Measurements from ENCODE around the gene BIN2.
"Not testable (repeated sequence)": the region's sequence is repeated elsewhere in the genome, so short reads cannot be mapped to it uniquely, and the experiment has no call there.

- not testable (repeated sequence) for TF ChIP-seq CTCF (IDR thresholded peaks at IDR 0.05 in 2 of 3, conservative IDR thresholded peaks at IDR 0.05 in 1 of 3; ENCODE audit: control insufficient read depth in 2 of 3, extremely low read depth in 1 of 3, insufficient read depth in 1 of 3, low read depth in 3 of 3, low read length in 3 of 3); EZH2 (IDR thresholded peaks at IDR 0.05; ENCODE audit: borderline replicate concordance, control insufficient read depth, low read depth, low read length); EP300 (IDR thresholded peaks at IDR 0.05; ENCODE audit: borderline replicate concordance in 1 of 2, control insufficient read depth in 1 of 2, low read depth in 2 of 2, low read length in 2 of 2); SMARCA5 (IDR thresholded peaks at IDR 0.05); RELA (IDR thresholded peaks at IDR 0.05; ENCODE audit: borderline replicate concordance, partially characterized antibody); SIN3A (IDR thresholded peaks at IDR 0.05; ENCODE audit: low read depth, low read length); SUZ12 (IDR thresholded peaks at IDR 0.05; ENCODE audit: unreplicated experiment); ATF2 (IDR thresholded peaks at IDR 0.05; ENCODE audit: low read length); REST (IDR thresholded peaks at IDR 0.05; ENCODE audit: low read depth, low read length); ATF7 (IDR thresholded peaks at IDR 0.05; ENCODE audit: low read depth); CREB1 (IDR thresholded peaks at IDR 0.05; ENCODE audit: low read depth); PBX3 (IDR thresholded peaks at IDR 0.05; ENCODE audit: insufficient replicate concordance, low read depth, low read length)
Measured at GRCh38 chr12:51259600-51259999, 64.4 kb downstream of the BIN2 start.
